GM12892 (cell line): ENCODE data around the gene NBPF4.
"Not testable (repeated sequence)": the region's sequence is repeated elsewhere in the genome, so short reads cannot be mapped to it uniquely, and the experiment has no call there.

ENCODE experiments used
- POLR2A ChIP-seq: IDR thresholded peaks from 2 replicates; pipeline ENCODE4 v1.6.1; 2011; ENCODE audit warnings: low read depth, low read length, control low read depth
- POLR2AphosphoS5 ChIP-seq: IDR thresholded peaks from 2 replicates; pipeline ENCODE4 v1.6.1; 2011; ENCODE audit warnings: low read depth, low read length, control low read depth

GRCh38 chr1:108217007-108217406, 26.9 kb downstream of the NBPF4 start:
- not testable (repeated sequence) for TF ChIP-seq POLR2AphosphoS5, POLR2A
